Muscle of arm (tissue), 14 donors: Measurements from ENCODE around the gene FRAT2. TPM values are rescaled to one million over a fixed set of nuclear protein-coding genes. Genes with fewer than 3 reads are reported as not detected.

Source experiments
- DNase-seq: peaks from one replicate; pipeline ENCODE4 v3.0.0-alpha.2; 2013
- long read RNA-seq, 11 donors: transcript quantifications; one replicate each; lab custom pipeline, GENCODE V29; 2026
- polyA plus RNA-seq, 12 donors: library from polyadenylated mRNA; unstranded; fragments of 120-200 nt; gene quantifications; one replicate each; pipeline ENCODE4 v1.2.1, GENCODE V29; 2013; ENCODE audit not compliant: insufficient read length in 12 of 12

Gene FRAT2
- polyA plus RNA-seq, result 1 to 10 TPM in 10 of 12 donors, not detected in 2; 3.4 to 7.2 (median 4.2) TPM
- long read RNA-seq, donor 1, transcript FRAT2-201 (1 exons, 2,213 nt), result major isoform, 48 of 48 reads
- long read RNA-seq, donor 1, partial matches to known transcripts, result 0 of 48 reads
- long read RNA-seq, donor 1, other reads (novel, unspliced or antisense), result 0 of 48 reads
- long read RNA-seq, donor 2, transcript FRAT2-201 (1 exons, 2,213 nt), result major isoform, 11 of 11 reads
- long read RNA-seq, donor 2, partial matches to known transcripts, result 0 of 11 reads
- long read RNA-seq, donor 2, other reads (novel, unspliced or antisense), result 0 of 11 reads
- long read RNA-seq, donor 3, partial matches to known transcripts, result 0 of 4 reads
- long read RNA-seq, donor 3, other reads (novel, unspliced or antisense), result 0 of 4 reads
- long read RNA-seq, donor 4, partial matches to known transcripts, result 0 of 3 reads
- long read RNA-seq, donor 4, other reads (novel, unspliced or antisense), result 0 of 3 reads
- long read RNA-seq, donor 5, result 0 reads
- long read RNA-seq, donor 6, transcript FRAT2-201 (1 exons, 2,213 nt), result major isoform, 5 of 5 reads
- long read RNA-seq, donor 6, partial matches to known transcripts, result 0 of 5 reads
- long read RNA-seq, donor 6, other reads (novel, unspliced or antisense), result 0 of 5 reads
- long read RNA-seq, donor 7, transcript FRAT2-201 (1 exons, 2,213 nt), result major isoform, 6 of 6 reads
- long read RNA-seq, donor 7, partial matches to known transcripts, result 0 of 6 reads
- long read RNA-seq, donor 7, other reads (novel, unspliced or antisense), result 0 of 6 reads
- long read RNA-seq, donor 8, transcript FRAT2-201 (1 exons, 2,213 nt), result major isoform, 12 of 12 reads
- long read RNA-seq, donor 8, partial matches to known transcripts, result 0 of 12 reads
- long read RNA-seq, donor 8, other reads (novel, unspliced or antisense), result 0 of 12 reads
- long read RNA-seq, donor 9, transcript FRAT2-201 (1 exons, 2,213 nt), result major isoform, 6 of 6 reads
- long read RNA-seq, donor 9, partial matches to known transcripts, result 0 of 6 reads
- long read RNA-seq, donor 9, other reads (novel, unspliced or antisense), result 0 of 6 reads
- long read RNA-seq, donor 10, transcript FRAT2-201 (1 exons, 2,213 nt), result major isoform, 8 of 8 reads
- long read RNA-seq, donor 10, partial matches to known transcripts, result 0 of 8 reads
- long read RNA-seq, donor 10, other reads (novel, unspliced or antisense), result 0 of 8 reads
- long read RNA-seq, donor 11, transcript FRAT2-201 (1 exons, 2,213 nt), result major isoform, 7 of 7 reads
- long read RNA-seq, donor 11, partial matches to known transcripts, result 0 of 7 reads
- long read RNA-seq, donor 11, other reads (novel, unspliced or antisense), result 0 of 7 reads

GRCh38 chr10:97334370-97335175, at the start of gene FRAT2:
Gene FRAT2 (minus strand): TSS chr10:97334729. CDS start chr10:97334572, 157 bp downstream.
- peak; percentile 94 for DNase-seq

GRCh38 chr10:97384156-97384555, 49.6 kb upstream of the FRAT2 start:
- DNase-seq, result no peak

- DNase-seq, result no peak
These were observed 48.6 kb upstream of the FRAT2 start for GRCh38 chr10:97383159-97383558.

- no peak for DNase-seq
These were observed 47.1 kb upstream of the FRAT2 start for GRCh38 chr10:97381626-97382025.

GRCh38 chr10:97380516-97380915, 46.0 kb upstream of the FRAT2 start:
- no peak for DNase-seq

GRCh38 chr10:97378933-97379921, 44.7 kb upstream of the FRAT2 start:
- DNase-seq, result no peak

GRCh38 chr10:97376413-97376812, 41.9 kb upstream of the FRAT2 start:
- no peak for DNase-seq

- DNase-seq, result no peak
These were observed 38.9 kb upstream of the FRAT2 start for GRCh38 chr10:97373456-97373855.

- DNase-seq, result no peak
These were observed 37.8 kb upstream of the FRAT2 start for GRCh38 chr10:97372233-97372875.

- no peak for DNase-seq
These were observed 37.2 kb upstream of the FRAT2 start for GRCh38 chr10:97371696-97372095.

- DNase-seq, result no peak
These were observed 32.7 kb upstream of the FRAT2 start for GRCh38 chr10:97367126-97367649.

- no peak for DNase-seq
These were observed 32.0 kb upstream of the FRAT2 start for GRCh38 chr10:97366572-97366971.

GRCh38 chr10:97365761-97366351, 31.3 kb upstream of the FRAT2 start:
- DNase-seq, result no peak

GRCh38 chr10:97363071-97363470, 28.5 kb upstream of the FRAT2 start:
- DNase-seq, result no peak

- no peak for DNase-seq
These were observed 27.9 kb upstream of the FRAT2 start for GRCh38 chr10:97362310-97363033.

- DNase-seq, result no peak
These were observed 27.0 kb upstream of the FRAT2 start for GRCh38 chr10:97361537-97361901.

- no peak for DNase-seq
These were observed 26.4 kb upstream of the FRAT2 start for GRCh38 chr10:97360705-97361536.
